NCI-H1417 treated with DMSO at 0.1 percent for 48 hours (cell line): ENCODE results near the gene CHD5.
"Not testable (repeated sequence)": the region's sequence is repeated elsewhere in the genome, so short reads cannot be mapped to it uniquely, and the experiment has no call there.

Experiments
- DNase-seq: peaks from one replicate; lab custom pipeline; 2025; lab: John Stamatoyannopoulos, UW

CHD5 gene

DNA sequence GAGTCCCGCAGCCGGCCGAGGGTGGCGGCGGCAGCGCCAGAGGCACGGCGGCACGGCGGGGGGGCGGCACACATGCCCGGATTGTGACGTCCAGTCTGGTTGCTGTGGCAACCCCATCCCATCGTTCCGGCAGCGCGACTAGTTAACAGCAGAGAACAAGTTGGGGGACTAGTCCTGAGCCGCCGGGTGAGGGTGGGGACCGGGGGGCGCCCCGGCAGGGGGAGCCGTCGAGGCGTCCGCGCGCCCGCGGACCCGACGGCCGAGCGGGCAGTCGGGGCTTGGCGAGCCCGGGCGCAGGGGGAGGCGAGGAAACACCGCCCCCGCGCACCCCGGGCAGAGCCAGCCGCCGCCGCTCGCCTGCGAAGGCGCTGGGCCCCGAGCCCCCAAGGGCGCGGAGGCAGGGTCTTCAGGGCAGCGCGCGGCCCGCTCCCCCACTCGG is at the start of gene CHD5:
CHD5 (minus strand) TSS at position 54 of the 439 bp plus-strand sequence. CDS start 298 bp downstream, outside the sequence.
- no peak for DNase-seq

GRCh38 chr1:6225651-6226050 is 45.5 kb upstream of the CHD5 start:
- no peak for DNase-seq

GRCh38 chr1:6224718-6225117 is 44.6 kb upstream of the CHD5 start:
- DNase-seq: no peak

- no peak for DNase-seq
Measured at GRCh38 chr1:6223617-6224016, 43.5 kb upstream of the CHD5 start.

- DNase-seq: no peak
Measured at GRCh38 chr1:6222636-6223035, 42.5 kb upstream of the CHD5 start.

GRCh38 chr1:6221210-6221784 is 41.2 kb upstream of the CHD5 start:
- DNase-seq: no peak

GRCh38 chr1:6220236-6220635 is 40.1 kb upstream of the CHD5 start:
- DNase-seq: no peak

GRCh38 chr1:6219641-6220040 is 39.5 kb upstream of the CHD5 start:
- DNase-seq: not testable (repeated sequence)

DNA sequence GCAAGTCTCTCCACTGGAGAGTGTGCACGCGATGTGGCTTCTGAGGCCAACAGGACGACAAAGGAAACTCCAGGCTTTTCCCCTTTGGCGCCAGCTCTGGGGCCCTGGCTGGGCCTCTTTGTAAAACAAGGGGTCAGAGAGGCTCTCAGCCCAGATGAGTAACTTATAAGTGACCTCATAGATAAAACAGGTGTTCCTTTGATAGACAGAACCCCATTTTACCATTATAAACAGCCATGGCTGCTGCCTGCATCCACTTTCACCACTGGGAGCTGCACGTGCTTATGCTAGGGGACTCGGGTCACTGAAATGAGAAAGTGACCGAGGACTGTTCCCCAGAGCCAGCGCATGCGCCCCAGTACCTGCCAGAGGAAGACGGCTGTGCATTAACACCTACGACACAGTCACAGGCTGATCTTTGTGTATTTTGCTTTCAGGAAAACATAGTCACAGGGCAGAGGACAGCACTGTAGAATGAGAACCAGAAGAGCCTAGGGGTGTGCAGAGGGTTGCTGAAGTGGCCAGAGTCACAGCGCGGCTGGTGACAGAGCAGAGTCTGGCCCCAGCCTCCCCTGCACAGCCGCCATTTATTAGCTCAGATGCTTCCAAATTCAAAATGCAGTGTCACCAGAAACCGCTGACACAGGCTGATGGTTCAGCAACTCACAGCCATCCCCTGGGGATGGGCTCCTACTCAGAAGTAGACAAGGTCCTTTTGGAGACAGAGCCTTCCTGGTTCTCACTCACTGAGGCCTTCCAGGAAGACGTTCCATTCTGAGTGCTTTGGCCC is 38.4 kb upstream of the CHD5 start:
- DNase-seq: no peak

DNA sequence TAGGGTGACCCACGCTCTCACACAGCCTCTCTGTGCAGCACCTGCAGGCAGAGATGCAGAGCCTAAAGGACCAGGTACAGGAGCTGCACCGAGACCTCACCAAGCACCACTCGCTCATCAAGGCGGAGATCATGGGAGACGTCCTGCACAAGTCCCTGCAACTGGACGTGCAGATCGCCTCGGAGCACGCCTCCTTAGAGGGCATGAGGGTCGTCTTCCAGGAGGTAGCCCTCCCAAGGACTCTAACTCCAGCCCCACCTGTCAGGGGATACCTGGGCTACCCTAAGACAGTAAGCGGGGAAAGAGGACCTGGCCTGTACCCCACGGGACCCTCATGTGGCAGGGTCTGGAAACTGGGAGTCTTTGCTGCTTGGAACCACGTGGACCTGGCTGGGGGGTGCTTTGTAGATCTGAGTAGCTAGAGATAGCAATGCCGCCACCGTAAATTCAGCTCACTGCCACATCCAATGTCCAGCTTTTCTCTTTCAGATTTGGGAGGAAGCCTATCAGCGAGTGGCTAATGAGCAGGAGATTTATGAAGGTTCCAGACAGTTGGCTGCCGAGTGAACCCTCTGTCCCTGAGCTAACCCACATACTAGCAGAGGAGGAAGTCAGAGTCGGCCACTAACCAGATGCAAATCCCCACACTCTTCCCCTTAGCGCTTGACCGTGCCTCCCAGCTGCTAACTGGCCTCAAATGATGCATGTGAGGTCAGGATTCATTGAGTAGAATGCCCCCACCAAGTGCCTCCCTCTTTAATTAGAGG is 32.3 kb upstream of the CHD5 start:
- DNase-seq: no peak

DNA sequence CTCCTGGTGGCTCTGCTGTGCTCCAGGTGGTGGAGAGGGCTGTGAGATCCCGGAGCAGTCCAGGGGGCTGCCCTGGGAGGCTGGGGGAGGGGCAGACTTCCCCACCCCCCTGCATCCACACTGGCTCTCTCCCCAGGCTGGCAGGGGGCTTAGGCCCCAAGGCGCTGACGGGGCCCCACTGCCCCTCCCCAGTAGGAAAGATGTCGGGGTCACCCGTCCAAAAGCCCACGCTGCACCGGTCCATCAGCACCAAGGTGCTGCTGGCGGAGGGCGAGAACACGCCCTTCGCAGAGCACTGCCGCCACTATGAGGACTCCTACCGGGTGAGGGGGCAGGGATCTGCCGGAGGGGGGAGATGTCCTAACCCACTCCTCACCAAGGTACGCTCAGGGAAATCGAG is 31.6 kb upstream of the CHD5 start:
- no peak for DNase-seq

- DNase-seq: no peak
Measured at GRCh38 chr1:6210591-6211355, 30.7 kb upstream of the CHD5 start.

DNA sequence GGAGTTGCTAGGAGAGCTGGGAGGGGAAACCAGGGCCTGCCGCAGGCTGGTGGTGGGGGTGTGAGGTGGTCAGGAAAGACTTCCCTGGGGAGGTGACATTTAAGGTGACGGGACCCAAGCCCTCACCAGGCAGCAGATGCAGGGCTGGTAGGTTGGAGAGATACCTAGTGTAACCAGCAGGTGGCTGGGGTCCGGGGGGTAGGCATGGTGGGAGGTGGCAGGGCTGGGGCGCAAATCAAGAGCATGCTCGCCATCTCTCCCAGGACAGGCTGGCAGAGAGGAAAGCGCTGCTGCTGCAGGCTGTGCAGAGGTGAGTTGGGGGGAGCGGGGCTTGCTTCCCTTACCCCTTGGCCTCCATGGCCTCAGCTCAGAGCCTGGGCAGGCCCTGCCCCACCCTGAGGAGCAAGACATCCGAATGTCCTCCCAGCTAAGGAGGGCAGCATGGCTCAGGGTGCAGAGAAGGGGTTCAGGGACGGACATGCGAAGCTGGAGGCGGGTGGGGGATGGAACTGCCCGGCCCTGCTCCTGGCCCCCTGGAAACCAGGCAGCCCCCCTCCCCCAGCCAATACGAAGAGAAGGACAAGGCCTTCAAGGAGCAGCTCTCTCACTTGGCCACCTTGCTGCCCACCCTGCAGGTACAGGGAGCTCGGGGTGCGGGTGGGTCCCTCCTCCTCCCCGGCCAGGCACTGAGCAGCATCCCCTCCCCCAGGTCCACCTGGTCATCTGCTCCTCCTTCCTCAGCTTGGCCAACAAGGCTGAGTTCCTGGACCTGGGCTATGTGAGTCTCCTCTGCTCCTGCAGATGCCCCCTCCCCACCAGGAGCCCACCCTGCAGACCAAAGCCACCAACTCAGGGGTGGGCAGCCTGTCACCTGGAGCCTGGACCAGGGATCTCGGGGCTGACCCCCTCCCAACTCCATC is 29.8 kb upstream of the CHD5 start:
- DNase-seq: no peak

- no peak for DNase-seq
Measured at GRCh38 chr1:6208723-6209660, 28.9 kb upstream of the CHD5 start.

GRCh38 chr1:6207921-6208320 is 27.8 kb upstream of the CHD5 start:
- no peak for DNase-seq

- DNase-seq: no peak
Measured at GRCh38 chr1:6207075-6207885, 27.2 kb upstream of the CHD5 start.

DNA sequence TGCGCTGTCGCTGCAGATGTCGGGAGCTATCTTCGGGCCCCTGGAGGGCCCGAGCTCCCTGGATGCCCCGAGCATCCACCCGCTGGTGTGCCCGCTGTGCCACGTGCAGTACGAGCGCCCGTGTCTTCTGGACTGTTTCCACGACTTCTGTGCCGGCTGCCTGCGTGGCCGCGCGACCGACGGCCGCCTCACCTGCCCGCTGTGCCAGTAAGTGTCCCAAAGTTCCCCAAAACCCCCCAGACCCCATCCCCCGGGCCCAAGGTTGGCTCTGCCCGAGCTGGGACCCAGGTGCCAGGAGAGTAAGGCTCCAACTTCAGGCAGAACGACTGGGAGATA is 26.4 kb upstream of the CHD5 start:
- DNase-seq: no peak

GRCh38 chr1:6205849-6206519 is 25.9 kb upstream of the CHD5 start, which contains the start of gene RNF207:
RNF207 (plus strand) TSS chr1:6206119; CDS start chr1:6206536, 417 bp downstream.
- no peak for DNase-seq

- DNase-seq: no peak
Measured at GRCh38 chr1:6202256-6202655, 22.1 kb upstream of the CHD5 start.
